Measurements from ENCODE around the gene USP49. TPM values are rescaled to one million over a fixed set of nuclear protein-coding genes. Genes with fewer than 3 reads are reported as not detected.

USP49 gene
- total and polyA plus RNA-seq, 2 donors (not counting 1 experiment from before 2014, with no cell fraction given), result 1.5 to 2.3 TPM

DNA sequence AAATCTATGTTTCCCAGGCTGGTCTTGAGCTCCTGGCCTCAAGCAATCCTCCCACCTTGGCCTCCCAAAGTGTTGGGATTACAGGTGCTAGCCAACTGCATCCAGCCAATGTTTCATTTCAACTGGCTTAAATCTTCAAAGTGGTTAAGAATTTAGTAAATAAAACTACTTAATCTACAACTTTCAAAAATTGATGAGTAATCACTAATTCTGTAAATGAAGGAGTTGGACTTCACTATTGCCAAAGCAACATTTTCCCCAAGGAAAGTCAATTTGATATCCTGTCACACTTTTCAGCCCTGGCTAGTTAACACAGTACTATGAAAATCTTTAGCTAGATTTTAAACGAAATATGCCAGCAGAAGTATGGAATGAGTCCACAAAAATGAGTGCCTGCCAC lies 103.9 kb downstream of the USP49 start:
- Histone ChIP-seq H3K79me2 (ENCODE audit: control insufficient read depth, insufficient read depth, low read length) (peaks cover 13% of the 10 kb centered on the region), H3K36me3 (ENCODE audit: control insufficient read depth, insufficient read depth, low read length) (peaks cover 3% of the 10 kb centered on the region), H3K27me3 (ENCODE audit: control insufficient read depth, insufficient read depth, low read length) (no peaks in the 10 kb centered on the region), H4K20me1 (ENCODE audit: control insufficient read depth, extremely low read depth, insufficient read depth, low read length) (no peaks in the 10 kb centered on the region), H3K9me3 (ENCODE audit: control insufficient read depth, insufficient read depth, low read depth, low read length) (no peaks in the 10 kb centered on the region), H3K4me2 (ENCODE audit: extremely low read depth, insufficient read depth, low read length) (no peak overlapping the region), H3K4me1 (ENCODE audit: control insufficient read depth, extremely low read depth, insufficient read depth, low read length) (no peaks in the 10 kb centered on the region), H3K4me3 (replicated peaks in 1 of 4; ENCODE audit: control extremely low read depth in 1 of 4, insufficient read depth in 1 of 4, low read depth in 3 of 4, low read length in 4 of 4) (no peak overlapping the region), H3K27ac (ENCODE audit: insufficient read depth, low read length) (no peak overlapping the region), H2AFZ (ENCODE audit: low read length) (no peak overlapping the region), H3K9ac (ENCODE audit: insufficient read depth, low read length) (no peak overlapping the region)
- TF ChIP-seq, protein P1, sequence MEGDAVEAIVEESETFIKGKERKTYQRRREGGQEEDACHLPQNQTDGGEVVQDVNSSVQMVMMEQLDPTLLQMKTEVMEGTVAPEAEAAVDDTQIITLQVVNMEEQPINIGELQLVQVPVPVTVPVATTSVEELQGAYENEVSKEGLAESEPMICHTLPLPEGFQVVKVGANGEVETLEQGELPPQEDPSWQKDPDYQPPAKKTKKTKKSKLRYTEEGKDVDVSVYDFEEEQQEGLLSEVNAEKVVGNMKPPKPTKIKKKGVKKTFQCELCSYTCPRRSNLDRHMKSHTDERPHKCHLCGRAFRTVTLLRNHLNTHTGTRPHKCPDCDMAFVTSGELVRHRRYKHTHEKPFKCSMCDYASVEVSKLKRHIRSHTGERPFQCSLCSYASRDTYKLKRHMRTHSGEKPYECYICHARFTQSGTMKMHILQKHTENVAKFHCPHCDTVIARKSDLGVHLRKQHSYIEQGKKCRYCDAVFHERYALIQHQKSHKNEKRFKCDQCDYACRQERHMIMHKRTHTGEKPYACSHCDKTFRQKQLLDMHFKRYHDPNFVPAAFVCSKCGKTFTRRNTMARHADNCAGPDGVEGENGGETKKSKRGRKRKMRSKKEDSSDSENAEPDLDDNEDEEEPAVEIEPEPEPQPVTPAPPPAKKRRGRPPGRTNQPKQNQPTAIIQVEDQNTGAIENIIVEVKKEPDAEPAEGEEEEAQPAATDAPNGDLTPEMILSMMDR (conservative IDR thresholded peaks at IDR 0.05 in 1 of 2, IDR thresholded peaks at IDR 0.05 in 1 of 2; ENCODE audit: low read depth in 1 of 2, low read length in 2 of 2), result no peak
- TF ChIP-seq EZH2 (IDR thresholded peaks at IDR 0.05; ENCODE audit: low read length, missing control alignments), result no peak
- DNase-seq (ENCODE audit: low read depth in 2 of 2), result no peak

GRCh38 chr6:41790045-41790444 lies 105.1 kb downstream of the USP49 start:
- H3K4me3 ChIP-seq (replicated peaks in 1 of 4; ENCODE audit: control extremely low read depth in 1 of 4, insufficient read depth in 1 of 4, low read depth in 3 of 4, low read length in 4 of 4), result no peak overlapping the region
- H3K79me2 ChIP-seq (ENCODE audit: control insufficient read depth, insufficient read depth, low read length), result peaks cover 13% of the 10 kb centered on the region
- H4K20me1 ChIP-seq (ENCODE audit: control insufficient read depth, extremely low read depth, insufficient read depth, low read length), result no peaks in the 10 kb centered on the region
- no peaks in the 10 kb centered on the region for H3K9me3 ChIP-seq (ENCODE audit: control insufficient read depth, insufficient read depth, low read depth, low read length)
- no peak overlapping the region for H2AFZ ChIP-seq (ENCODE audit: low read length)
- H3K9ac ChIP-seq (ENCODE audit: insufficient read depth, low read length), result no peak overlapping the region
- H3K36me3 ChIP-seq (ENCODE audit: control insufficient read depth, insufficient read depth, low read length), result peaks cover 3% of the 10 kb centered on the region
- peaks cover 4% of the 10 kb centered on the region for H3K4me1 ChIP-seq (ENCODE audit: control insufficient read depth, extremely low read depth, insufficient read depth, low read length)
- H3K27me3 ChIP-seq (ENCODE audit: control insufficient read depth, insufficient read depth, low read length), result no peaks in the 10 kb centered on the region
- H3K4me2 ChIP-seq (ENCODE audit: extremely low read depth, insufficient read depth, low read length), result no peak overlapping the region
- DNase-seq (ENCODE audit: low read depth in 2 of 2), result no peak
- TF ChIP-seq EZH2 (IDR thresholded peaks at IDR 0.05; ENCODE audit: low read length, missing control alignments), result no peak
- TF ChIP-seq, protein P1 (conservative IDR thresholded peaks at IDR 0.05 in 1 of 2, IDR thresholded peaks at IDR 0.05 in 1 of 2; ENCODE audit: low read depth in 1 of 2, low read length in 2 of 2), result no peak
- no peak overlapping the region for H3K27ac ChIP-seq (ENCODE audit: insufficient read depth, low read length)

- H2AFZ ChIP-seq (ENCODE audit: low read length), result no peak overlapping the region
- H3K4me3 ChIP-seq (replicated peaks in 1 of 4; ENCODE audit: control extremely low read depth in 1 of 4, insufficient read depth in 1 of 4, low read depth in 3 of 4, low read length in 4 of 4), result no peak overlapping the region
- no peak overlapping the region for H3K27ac ChIP-seq (ENCODE audit: insufficient read depth, low read length)
- H3K4me2 ChIP-seq (ENCODE audit: extremely low read depth, insufficient read depth, low read length), result no peak overlapping the region
- H3K9ac ChIP-seq (ENCODE audit: insufficient read depth, low read length), result no peak overlapping the region
- no peaks in the 10 kb centered on the region for H4K20me1 ChIP-seq (ENCODE audit: control insufficient read depth, extremely low read depth, insufficient read depth, low read length)
- H3K27me3 ChIP-seq (ENCODE audit: control insufficient read depth, insufficient read depth, low read length), result no peaks in the 10 kb centered on the region
- no peaks in the 10 kb centered on the region for H3K9me3 ChIP-seq (ENCODE audit: control insufficient read depth, insufficient read depth, low read depth, low read length)
- peaks cover 4% of the 10 kb centered on the region for H3K4me1 ChIP-seq (ENCODE audit: control insufficient read depth, extremely low read depth, insufficient read depth, low read length)
- H3K79me2 ChIP-seq (ENCODE audit: control insufficient read depth, insufficient read depth, low read length), result peaks cover 13% of the 10 kb centered on the region
- TF ChIP-seq EZH2 (IDR thresholded peaks at IDR 0.05; ENCODE audit: low read length, missing control alignments), result no peak
- TF ChIP-seq, protein P1 (conservative IDR thresholded peaks at IDR 0.05 in 1 of 2, IDR thresholded peaks at IDR 0.05 in 1 of 2; ENCODE audit: low read depth in 1 of 2, low read length in 2 of 2), result no peak
- DNase-seq (ENCODE audit: low read depth in 2 of 2), result no peak
- H3K36me3 ChIP-seq (ENCODE audit: control insufficient read depth, insufficient read depth, low read length), result peaks cover 3% of the 10 kb centered on the region
These were observed 105.8 kb downstream of the USP49 start for GRCh38 chr6:41789390-41789724.

All from fibroblast of lung (primary cell).